CD4-positive, alpha-beta T cell treated with Interleukin-6 for 4 hours (primary cell): Measurements from ENCODE around the gene NHERF2.
A peak's percentile ranks its signal among the peaks of the same experiment; 100 is the strongest.
"Not testable (repeated sequence)": the region's sequence is repeated elsewhere in the genome, so short reads cannot be mapped to it uniquely, and the experiment has no call there.

Source experiments
- DNase-seq: peaks from one replicate; pipeline ENCODE4 v3.0.0-alpha.2; 2020; ENCODE audit warnings: mixed read lengths

NHERF2 gene

DNA sequence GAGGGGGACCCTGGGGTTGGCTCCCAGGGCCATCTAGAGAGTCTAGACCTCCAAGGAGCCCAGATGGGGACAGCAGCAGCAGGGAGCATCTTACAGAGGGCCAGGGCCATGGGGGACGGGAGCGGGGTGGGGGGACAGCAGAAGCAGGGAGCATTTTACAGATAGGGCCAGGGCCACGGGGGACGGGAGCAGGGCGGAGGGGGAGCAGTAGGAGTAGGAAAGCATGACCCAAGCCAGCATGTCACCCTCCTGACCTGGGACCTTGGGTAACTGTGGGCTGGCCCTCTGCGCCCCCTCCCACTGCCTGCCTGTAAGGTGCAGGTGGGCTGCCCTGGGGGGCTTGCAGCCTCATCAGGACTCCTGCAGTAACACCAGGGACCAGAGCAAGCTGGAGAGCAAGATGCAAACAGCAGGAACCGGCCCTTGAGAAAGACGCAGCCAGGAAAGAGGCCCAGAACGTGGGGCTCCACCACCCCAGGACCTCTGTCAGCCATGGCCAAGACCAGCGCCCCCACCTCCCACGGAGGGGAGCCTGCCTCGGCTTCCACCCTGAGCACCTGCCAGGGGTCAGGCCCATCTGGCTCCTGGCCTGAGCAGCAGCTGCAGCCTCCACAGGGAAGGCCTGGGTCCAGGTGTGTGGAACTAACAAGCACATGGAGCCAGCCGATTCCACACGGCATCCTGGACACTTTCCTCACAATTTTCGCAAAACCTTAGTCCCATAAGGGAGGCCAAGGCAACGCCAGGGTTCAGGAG is 19.4 kb upstream of the NHERF2 start:
- no peak for DNase-seq

DNA sequence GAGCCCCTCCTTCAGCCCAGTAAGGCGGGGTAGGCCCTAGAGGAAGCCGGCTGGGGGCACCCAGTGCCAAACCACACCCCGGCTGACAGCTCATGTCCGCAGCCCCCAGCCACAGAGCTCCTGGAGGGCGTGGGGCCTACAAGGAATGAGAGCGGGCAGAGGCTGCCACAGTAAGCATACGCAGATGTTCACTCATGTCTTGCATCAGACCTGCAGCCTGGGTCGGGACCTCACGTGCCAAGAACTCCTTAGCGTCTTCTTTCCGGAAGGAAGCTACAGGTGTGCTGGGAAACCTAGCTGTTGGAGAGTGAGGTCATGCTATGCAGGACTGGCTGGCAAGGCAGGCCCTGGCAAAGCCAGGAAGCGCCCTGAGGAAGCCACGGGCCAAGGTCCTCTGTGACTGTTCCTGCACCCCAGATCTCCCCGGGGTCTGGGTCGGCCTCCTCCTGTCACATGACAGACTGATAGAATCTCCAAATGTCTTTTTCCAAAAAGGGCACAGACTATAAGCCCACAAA is 18.6 kb upstream of the NHERF2 start:
- peak; percentile 30 for DNase-seq

DNA sequence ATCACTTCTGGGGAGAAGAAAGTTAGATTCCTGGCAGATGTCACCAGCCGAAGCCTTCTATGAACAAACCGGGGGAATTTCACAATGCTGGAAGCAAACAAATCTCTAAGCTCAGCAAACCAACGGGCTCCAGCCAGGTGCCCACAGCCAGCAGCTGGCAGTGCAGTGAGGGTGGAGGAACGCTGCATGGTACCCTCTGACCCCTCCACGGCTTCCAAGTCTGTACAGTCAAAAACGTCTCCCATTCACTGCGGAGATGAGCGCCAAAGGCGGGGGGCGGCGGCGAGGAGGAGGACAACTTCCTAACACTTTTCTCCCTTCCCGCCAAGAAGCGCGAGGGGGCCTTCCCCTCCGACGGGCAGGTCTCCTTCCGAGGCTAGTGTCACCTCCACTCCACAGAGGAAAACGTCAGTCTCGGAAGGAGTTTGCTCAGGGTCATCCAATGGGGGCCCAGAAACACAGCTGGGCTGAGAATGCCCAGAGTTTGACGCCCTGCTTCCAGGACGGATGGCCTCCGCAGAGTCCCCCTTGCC is 18.0 kb upstream of the NHERF2 start:
- peak; percentile 23 for DNase-seq

DNA sequence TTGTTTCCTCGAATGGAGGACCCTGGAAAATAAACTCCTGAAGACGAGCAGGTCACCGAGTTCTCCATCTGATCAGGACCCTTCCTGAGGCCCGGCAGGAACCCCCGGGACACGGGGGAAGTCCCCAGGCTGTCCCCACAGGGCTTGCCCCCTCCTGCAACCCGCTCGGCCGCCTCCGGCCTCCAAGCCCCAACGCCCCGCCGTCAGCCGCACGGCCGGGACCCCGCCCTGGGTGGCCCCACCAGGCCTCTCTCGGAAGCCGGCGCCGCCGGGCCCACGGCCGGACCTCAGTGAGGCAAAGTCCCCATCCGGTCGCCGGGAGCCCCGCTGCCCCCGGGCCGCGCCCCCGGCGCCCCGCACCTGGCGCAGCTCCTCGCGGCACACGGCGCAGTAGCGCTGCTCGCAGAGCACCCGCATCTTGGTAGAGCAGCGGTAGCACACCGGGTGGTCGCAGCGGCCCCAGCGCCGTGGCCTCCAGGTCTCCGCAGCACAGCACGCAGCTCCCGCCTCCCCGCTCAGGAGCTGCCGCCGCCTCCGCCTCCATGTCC is 17.5 kb upstream of the NHERF2 start:
- peak; percentile 7 for DNase-seq

DNA sequence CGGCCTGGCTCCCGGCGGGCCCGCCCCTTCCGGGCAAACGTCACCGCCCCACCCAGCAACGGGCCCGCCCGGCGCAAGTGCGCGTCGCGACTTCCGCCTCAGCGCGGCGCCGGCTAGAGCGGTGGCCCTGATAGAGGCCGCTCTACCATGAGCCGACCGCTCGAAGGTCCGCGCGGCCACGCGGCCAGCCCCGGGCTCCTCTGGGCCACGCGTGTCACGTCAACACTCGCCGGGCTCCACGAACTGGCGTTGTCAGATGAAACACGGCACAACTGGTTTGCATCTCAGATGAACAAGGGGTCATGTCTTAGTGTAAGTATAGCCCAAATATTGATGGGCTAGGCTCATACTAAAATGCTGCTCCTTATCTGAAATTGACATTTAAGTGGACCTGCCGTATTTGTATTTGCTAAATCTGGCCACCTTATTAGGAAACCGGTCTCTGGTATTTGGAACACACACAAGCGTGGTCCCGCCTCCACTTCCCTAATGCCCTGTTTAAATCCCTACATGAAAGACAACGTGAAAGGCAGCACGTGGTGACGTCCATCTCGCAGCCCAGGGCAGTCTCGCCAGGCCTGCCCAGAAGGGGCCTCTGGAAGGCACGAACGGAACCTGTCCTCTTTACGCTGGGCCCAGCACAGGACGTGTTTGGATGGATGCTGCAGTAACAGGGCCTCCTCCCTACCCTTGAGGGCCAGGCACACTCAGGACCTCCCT is 16.8 kb upstream of the NHERF2 start, which contains the start of gene ZNF598:
ZNF598 (minus strand) TSS at position 31 of the 720 bp plus-strand sequence.
- DNase-seq = peak; percentile 84

DNA sequence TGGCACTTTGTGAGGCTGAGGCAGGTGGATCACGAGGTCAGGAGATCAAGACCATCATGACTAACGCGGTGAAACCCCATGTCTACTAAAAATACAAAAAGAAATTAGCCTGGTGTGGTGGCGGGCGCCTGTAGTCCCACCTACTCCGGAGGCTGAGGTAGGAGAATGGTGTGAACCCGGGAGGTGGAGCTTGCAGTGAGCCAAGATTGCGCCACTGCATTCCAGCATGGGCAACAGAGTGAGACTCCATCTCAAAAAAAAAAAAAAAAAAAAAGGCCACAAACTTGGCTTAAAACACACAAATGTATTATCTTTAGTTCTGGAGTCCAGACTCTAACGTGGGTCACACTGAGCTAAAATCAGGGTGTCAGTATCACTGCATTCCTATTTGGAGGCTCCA is 15.0 kb upstream of the NHERF2 start:
- not testable (repeated sequence) for DNase-seq

DNA sequence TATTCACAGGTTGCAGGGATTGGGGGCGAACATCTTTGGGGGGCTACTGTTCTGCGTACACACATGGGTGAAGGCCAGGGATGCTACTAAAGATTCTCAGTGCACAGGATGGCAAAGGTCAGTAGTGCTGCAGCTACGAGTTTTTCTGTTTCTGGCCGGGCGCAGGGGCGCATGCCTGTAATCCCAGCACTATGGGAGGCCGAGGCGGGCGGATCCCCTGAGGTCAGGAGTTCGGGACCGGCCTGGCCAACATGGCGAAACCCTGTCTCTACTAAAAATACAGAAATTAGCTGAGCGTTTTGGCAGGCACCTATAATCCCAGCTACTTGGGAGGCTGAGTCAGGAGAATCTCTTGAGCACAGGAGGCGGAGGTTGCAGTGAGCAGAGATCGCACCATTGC is 13.2 kb upstream of the NHERF2 start:
- DNase-seq = no peak

DNA sequence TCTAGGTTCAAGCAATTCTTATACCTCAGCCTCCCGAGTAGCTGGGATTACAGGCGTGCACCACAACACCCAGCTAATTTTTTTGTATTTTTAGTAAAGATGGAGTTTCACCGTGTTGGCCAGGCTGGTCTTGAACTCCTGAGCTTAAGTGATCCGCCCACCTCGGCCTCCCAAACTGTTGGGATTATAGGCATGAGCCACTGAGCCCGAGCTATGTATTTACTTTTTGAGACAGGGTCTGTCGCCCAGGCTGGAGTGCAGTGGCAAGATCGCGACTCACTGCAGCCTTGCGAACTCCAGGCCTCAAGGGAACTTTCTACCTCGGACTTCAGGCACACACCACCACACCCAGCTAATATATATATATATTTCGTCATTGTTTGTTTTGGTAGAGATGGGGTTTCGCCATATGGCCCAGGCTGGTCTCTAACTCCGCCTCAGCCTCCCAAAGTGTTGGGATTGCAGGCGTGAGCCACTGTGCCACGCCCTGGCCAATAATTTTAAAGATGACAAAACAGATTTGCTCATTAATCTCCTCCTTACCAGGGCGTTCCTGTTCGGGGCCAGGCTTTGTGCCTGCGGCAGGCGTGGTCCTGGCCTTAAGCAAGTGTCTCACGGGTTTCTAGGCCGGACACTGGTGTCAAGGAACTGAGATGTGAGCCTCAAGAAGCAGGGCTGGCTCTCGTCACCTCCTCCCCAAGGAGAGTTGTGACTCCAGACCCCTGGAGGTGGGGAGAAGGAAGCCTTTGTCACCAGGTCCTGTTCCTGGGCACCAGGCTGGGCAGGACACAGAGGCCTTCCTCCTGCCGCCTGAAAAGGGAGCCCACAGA is 11.4 kb upstream of the NHERF2 start:
- DNase-seq = no peak

DNA sequence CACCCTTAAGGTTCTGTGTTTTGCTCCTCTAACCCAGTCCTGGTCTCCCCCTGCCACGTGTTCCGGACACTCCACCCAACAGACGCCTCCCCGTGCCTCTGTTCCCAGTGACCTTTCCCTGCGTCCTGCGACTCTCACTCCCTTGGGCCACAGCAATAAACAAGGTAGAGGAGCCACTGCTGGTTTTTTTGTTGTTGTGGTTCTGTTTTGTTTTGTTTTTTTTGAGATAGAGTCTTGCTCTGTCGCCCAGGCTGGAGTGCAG is 10.8 kb upstream of the NHERF2 start:
- DNase-seq = no peak

DNA sequence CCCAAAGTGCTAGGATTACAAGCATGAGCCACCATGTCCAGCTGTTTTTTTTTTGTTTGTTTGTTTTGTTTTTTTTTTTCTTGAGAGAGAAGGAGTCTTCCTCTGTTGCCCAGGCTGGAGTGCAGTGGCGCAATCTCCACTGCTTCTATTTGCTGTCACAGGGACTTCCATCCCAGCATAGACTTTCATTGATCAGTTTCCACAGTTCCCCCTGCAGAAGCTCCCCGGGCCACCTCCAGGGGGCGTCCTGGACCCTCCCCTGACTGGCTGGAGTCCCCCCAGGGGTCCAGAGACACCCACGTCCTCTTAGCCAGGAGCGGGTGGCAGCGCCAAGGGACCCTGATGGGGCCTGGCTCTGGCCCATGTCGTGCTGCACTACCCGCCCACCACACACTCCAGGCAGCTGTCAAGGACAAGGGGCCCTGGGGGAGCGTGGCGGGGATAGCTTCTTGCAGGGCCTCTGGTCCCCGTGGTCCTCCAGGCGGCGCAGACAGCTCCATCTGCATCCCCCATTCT is 10.2 kb upstream of the NHERF2 start:
- peak; percentile 40 for DNase-seq

DNA sequence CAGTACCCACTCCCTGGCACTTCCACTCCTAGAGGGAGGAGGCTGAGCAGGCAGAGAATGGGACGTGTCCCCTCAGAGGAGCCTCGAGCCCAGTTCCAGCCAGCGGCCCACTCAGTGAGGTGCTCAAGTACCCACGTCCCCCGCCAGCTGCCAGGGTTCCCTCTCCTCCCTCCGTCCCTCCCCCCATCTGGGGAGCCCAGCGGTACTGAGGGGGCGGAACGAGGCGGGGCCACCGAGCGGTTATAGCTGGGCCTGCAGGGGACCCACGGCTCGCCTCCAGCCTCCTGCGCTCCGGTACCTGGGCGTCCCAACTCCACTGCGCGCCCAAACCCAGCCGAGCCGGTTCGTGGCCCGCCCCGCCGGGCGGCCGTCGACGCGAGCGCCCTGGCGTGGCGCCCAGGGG is 7.2 kb upstream of the NHERF2 start, which contains the start of gene NPW:
NPW (plus strand) TSS at position 268 of the 403 bp plus-strand sequence.
- DNase-seq = peak; percentile 26

DNA sequence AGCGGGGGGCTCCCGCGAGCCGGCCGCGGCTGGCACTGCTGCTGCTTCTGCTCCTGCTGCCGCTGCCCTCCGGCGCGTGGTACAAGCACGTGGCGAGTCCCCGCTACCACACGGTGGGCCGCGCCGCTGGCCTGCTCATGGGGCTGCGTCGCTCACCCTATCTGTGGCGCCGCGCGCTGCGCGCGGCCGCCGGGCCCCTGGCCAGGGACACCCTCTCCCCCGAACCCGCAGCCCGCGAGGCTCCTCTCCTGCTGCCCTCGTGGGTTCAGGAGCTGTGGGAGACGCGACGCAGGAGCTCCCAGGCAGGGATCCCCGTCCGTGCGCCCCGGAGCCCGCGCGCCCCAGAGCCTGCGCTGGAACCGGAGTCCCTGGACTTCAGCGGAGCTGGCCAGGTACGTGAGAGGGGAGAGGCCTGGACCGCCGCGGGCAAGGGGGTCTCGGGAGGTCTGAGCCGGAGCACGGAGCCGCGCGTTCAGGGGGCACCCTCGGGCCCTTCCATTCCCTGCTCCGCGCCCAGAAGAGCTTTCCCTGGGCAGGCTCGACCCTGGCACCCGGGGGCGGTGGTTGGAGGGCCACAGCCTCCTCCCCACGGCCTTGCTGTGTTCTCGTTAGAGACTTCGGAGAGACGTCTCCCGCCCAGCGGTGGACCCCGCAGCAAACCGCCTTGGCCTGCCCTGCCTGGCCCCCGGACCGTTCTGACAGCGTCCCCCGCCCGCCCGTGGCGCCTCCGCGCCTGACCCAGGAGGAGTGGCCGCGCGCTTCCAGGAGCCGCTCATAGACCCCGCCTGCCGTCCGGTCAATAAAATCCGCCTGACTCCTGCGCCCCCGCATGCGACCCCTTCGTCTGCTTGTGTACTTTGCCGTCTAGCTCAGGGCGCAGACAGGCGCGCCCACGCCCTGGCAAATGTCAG is 6.5 kb upstream of the NHERF2 start:
- no peak for DNase-seq

DNA sequence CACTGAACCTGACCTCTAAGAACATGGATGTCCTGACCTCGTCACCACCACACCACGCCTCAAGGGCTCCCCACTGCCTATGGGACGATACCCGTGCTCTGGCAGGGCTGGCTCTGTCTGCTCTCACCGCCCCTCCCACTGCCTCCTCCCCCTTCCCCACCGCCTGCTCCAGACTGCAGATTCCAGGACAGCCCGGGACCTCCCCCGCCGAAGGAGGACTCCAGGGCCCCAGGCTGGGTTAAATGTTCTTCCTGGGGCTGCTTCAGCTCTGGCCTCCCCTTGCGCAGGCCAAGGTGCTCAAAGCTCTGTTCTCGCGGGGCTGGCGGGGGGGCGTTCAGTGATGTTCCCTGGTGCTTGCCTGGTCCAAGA is 4.0 kb upstream of the NHERF2 start:
- peak; percentile 28 for DNase-seq

DNA sequence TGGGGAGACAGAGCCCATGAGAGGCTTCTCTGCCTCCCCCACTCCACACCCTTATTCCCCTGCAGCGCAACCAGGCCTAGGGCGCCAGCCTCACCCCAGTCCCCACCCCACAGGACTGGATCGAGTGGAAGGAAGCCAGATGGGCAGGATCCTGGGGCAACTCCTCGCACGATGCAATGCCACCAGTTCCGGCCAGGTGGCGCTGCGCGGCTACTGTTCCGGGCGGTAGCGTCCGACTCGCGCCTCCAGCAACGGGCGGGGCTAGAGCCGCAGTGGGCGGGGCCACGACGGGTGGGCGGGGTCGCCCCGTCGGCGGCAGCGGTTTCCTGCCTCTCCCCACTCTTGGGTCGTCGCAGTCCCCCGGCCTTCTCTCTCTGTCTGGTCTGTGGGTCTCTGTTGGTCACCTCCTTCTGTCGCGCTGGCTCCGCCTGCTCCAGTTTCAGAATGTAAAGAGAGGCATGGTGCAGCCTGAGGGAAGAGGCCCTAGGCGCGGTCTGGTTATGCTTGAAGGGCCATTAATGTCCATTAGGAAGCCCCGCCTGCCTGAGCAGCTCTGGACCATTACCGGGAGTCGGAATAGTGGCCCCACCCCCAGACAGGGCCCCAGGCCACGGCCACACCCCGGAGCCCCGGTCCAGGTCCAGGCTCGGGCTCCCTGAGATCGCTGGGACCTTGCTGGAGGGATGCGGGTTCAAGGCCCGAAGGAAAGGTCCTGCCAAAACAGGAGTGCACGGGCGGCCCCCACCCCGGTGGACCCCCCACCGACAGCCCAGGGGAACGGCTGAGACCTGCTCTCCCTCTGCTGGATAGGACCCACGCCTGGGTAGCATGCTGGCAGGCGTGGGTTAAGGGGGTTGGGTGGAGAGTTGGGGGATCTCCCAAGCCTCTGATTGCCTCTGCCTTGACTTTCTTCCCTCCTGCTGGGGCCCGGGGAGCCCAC is 3.3 kb upstream of the NHERF2 start:
- DNase-seq = peak; percentile 95

DNA sequence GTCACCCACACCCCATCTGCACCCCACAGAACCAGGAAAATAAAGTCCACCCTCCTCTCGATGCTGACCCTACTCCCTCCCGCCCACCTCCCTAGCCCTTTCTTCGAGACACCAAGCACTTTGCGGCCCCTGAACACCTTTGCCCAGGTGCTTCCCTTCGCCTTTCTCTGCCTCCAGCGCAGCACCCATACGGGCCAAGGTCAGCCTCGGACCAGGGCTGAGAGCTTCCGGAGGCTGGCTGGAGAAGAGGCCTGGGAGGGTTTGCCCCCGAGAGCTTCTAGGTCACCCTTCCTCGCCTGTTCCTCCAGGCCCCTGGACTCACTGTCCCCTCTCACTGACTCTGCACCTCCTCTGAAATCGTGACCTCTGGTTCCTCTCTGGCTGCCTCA is 2.7 kb upstream of the NHERF2 start:
- no peak for DNase-seq

DNA sequence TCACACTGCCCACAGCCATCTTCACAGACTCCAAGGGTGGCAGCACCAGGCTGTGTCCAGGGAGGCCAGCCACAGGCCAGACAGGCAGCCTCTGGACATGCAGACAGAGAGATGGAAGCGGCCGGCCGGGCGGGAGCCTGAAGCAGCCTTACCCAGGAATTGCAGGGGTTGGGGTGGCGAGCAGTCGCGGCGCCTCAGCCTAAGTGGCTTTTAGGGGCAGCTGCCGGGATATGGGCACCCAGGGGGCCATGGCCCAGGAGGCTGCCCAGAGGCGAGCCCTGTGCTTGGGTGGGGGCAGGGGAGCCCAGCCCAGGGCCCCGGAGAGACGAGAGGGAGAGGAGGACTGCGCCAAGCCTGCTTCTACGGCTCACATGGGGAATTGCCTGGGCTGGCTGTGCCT is 1.5 kb upstream of the NHERF2 start:
- no peak for DNase-seq

DNA sequence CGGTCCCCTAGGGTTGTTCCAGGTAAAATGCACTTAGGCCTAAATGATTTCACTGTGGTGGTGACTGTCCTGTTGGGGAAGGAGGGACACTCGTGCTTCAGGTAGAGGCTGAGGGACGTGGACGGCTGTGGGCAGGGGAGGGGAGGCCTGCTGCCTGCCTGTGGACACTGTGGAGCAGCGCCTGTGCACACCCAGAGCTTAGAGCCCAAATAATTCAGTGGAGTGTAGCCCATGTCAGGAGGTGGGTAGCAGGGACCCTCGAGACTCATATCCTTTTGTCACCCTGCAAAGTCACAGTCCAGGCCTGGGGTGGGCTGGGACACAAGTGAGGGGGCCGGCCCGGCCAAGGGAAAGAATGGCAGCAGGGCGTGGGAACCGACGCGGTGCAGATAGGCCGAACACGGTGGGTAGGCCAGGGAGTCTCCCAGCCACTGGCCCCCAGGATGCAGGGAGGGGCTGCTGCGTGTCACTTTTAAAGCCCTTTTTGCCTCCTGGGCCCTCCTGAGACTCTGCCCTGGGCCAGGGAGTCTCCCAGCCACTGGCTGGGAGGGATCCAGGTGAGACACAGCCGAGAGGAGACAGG is 733 bp upstream of the NHERF2 start:
- DNase-seq = no peak

DNA sequence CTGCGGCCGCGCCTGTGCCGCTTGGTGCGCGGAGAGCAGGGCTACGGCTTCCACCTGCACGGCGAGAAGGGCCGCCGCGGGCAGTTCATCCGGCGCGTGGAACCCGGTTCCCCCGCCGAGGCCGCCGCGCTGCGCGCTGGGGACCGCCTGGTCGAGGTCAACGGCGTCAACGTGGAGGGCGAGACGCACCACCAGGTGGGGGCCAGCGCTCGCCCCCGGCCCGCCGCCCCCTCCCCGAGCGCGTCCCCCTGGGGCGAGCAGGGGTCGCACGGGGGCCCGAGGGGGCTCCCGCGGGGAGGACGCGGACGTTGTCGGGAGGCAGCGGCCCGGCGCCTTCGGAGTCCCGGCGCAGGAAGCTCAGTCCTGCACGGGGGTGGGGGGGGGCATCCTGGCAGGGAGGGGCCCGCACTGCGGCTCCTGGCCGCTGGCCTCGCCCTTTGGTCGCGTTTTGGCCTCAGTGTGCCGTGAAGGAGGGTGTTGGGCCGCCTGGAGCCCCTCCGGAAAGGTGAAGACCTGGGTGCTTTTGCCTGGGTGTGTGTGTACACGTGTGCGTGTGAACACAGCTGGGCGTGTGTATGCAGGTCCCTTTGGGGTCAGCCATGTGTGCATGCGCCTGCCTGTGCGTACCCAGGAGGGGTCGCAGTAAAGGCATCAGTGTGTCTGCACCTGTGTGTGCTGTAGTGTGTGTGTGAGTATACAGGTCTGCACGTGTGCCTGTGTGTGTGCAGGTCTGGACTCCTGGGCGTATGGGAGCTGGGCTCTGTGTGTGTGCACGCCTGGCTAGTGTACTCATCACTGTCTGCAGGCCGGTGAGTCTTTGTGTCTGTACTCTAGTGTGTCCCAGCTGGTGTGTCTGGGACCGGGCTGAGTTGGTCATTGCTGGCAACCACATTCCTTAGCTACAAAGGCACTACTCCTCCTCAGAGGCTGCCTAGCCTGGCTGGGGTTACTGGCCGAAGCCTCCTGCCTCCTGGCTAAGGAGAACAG is 615 bp downstream of the NHERF2 start:
- peak; percentile 31 for DNase-seq

DNA sequence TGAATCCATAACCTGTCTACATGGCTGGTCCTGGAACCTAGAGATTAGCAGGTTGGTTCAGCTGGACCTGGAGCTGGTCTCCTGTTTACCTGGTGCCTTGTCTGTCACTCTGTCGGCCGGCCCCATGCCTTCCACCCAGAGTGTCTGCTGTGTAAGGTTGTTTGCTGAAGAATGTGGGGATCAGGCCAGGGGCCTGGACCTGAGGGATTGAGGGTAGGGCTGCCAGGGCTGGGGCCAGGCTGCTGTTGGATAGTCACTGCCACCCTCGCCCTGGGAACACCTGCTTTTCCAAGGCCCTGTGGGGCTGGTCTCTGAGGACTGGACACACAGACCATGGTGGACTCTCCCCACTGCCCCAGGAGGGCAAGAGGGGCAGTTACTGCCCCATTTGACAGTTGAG is 1.4 kb downstream of the NHERF2 start:
- DNase-seq = no peak
